ENCODE data around the gene SIRT7. TPM values are rescaled to one million over a fixed set of nuclear protein-coding genes. Genes with fewer than 3 reads are reported as not detected.

SIRT7 gene
- total and polyA plus RNA-seq, 9 donors, result 3.4 to 17.7 (median 15.2) TPM

GRCh38 chr17:81866440-81867169 lies 51.4 kb downstream of the SIRT7 start:
- DNase-seq, result no peak
- Histone ChIP-seq H3K27ac (no peak overlapping the region), H3K27me3 (no peaks in the 10 kb centered on the region), H3K9me3 (no peaks in the 10 kb centered on the region), H3K36me3 (no peaks in the 10 kb centered on the region), H3K4me1 (ENCODE audit: insufficient read depth) (peaks cover 10% of the 10 kb centered on the region), H3K4me3 (no peak overlapping the region)
- intact Hi-C loops (cut with DNase I), result no loop called here
- TF ChIP-seq EP300 (IDR thresholded peaks at IDR 0.05) (no peak), CTCF (IDR thresholded peaks at IDR 0.05) (no peak), POLR2A (IDR thresholded peaks at IDR 0.05) (no peak)
- WGBS, 3 donors, result 49 to 65% (median 54%) methylated on average over 18 of the region's 18 CpGs

GRCh38 chr17:81865733-81866439 lies 52.1 kb downstream of the SIRT7 start:
- Histone ChIP-seq H3K4me3 (no peak overlapping the region), H3K36me3 (no peaks in the 10 kb centered on the region), H3K9me3 (no peaks in the 10 kb centered on the region), H3K27me3 (no peaks in the 10 kb centered on the region), H3K4me1 (ENCODE audit: insufficient read depth) (peaks cover 10% of the 10 kb centered on the region), H3K27ac (no peak overlapping the region)
- intact Hi-C loops (cut with DNase I), result no loop called here
- DNase-seq, result peak in 2 of 5 donors; percentile 50 to 65
- TF ChIP-seq EP300 (IDR thresholded peaks at IDR 0.05) (no peak), CTCF (IDR thresholded peaks at IDR 0.05) (no peak), POLR2A (IDR thresholded peaks at IDR 0.05) (no peak)
- 47 to 64% (median 53%) methylated on average over 16 to 18 of the region's 18 CpGs for WGBS, 3 donors

- peaks cover 10% of the 10 kb centered on the region for H3K4me1 ChIP-seq (ENCODE audit: insufficient read depth)
- H3K27me3 ChIP-seq, result no peaks in the 10 kb centered on the region
- no peak overlapping the region for H3K27ac ChIP-seq
- no peaks in the 10 kb centered on the region for H3K9me3 ChIP-seq
- TF ChIP-seq POLR2A (IDR thresholded peaks at IDR 0.05), result no peak
- no peak for TF ChIP-seq CTCF (IDR thresholded peaks at IDR 0.05)
- no peak for TF ChIP-seq EP300 (IDR thresholded peaks at IDR 0.05)
- WGBS, 3 donors, result 87 to 93% (median 91%) methylated on average over 8 of the region's 8 CpGs
- H3K4me3 ChIP-seq, result no peak overlapping the region
- intact Hi-C loops (cut with DNase I), result no loop called here
- no peaks in the 10 kb centered on the region for H3K36me3 ChIP-seq
- no peak for DNase-seq
These were observed 52.6 kb downstream of the SIRT7 start for GRCh38 chr17:81865358-81865732.

- H3K27me3 ChIP-seq, result no peaks in the 10 kb centered on the region
- no peak overlapping the region for H3K27ac ChIP-seq
- H3K36me3 ChIP-seq, result no peaks in the 10 kb centered on the region
- no peak for DNase-seq
- H3K4me3 ChIP-seq, result no peak overlapping the region
- WGBS, 3 donors, result 63 to 77% (median 63%) methylated on average over 9 of the region's 9 CpGs
- intact Hi-C loops (cut with DNase I), result no loop called here
- TF ChIP-seq CTCF (IDR thresholded peaks at IDR 0.05), result no peak
- TF ChIP-seq EP300 (IDR thresholded peaks at IDR 0.05), result no peak
- TF ChIP-seq POLR2A (IDR thresholded peaks at IDR 0.05), result no peak
- H3K4me1 ChIP-seq (ENCODE audit: insufficient read depth), result peaks cover 8% of the 10 kb centered on the region
- no peaks in the 10 kb centered on the region for H3K9me3 ChIP-seq
These were observed 53.9 kb downstream of the SIRT7 start for GRCh38 chr17:81863833-81864768.

All from ovary (tissue), 9 donors.